Measurements from ENCODE around the gene KLHL21. TPM values are rescaled to one million over a fixed set of nuclear protein-coding genes. Genes with fewer than 3 reads are reported as not detected.

The KLHL21 gene
- total and polyA plus RNA-seq, 10 of the 15 experiments (the other 5 are each of a cell fraction or from before 2014, with no cell fraction given), result 0.76 to 12.2 (median 5.2) TPM

- ChIA-PET SMC1A (ENCODE audit: uncharacterized antibody, unreplicated experiment) (no interaction called here), RAD21 (ENCODE audit: unreplicated experiment) (no interaction called here), CTCF (interaction anchor here (0.6 kb wide), 1 partner anchor 15 kb away, joined by 3 read pairs; the partner anchor contains the start of gene NOL9), POLR2A (no interaction called here)
- TF ChIP-seq SIX5 (IDR thresholded peaks at IDR 0.05; ENCODE audit: low read depth, low read length, severe bottlenecking) (no peak), ZNF207 (IDR thresholded peaks at IDR 0.05; ENCODE audit: borderline replicate concordance) (no peak), RUNX3 (IDR thresholded peaks at IDR 0.05; ENCODE audit: low read length) (no peak), HDGF (IDR thresholded peaks at IDR 0.05) (no peak), CEBPZ (IDR thresholded peaks at IDR 0.05; ENCODE audit: low read depth, low read length) (no peak), NFXL1 (IDR thresholded peaks at IDR 0.05; ENCODE audit: borderline replicate concordance) (no peak), LARP7 (IDR thresholded peaks at IDR 0.05) (no peak), JUND (IDR thresholded peaks at IDR 0.05; ENCODE audit: low read depth, low read length) (no peak), WRNIP1 (IDR thresholded peaks at IDR 0.05; ENCODE audit: borderline replicate concordance, low read depth, low read length) (no peak), HSF1 (IDR thresholded peaks at IDR 0.05; ENCODE audit: low read depth, low read length) (no peak), E2F4 (IDR thresholded peaks at IDR 0.05; ENCODE audit: low read depth, low read length) (no peak), NFIC (IDR thresholded peaks at IDR 0.05; ENCODE audit: low read depth, low read length) (no peak), ATF2 (IDR thresholded peaks at IDR 0.05; ENCODE audit: low read length) (no peak), BRCA1 (IDR thresholded peaks at IDR 0.05; ENCODE audit: low read depth, low read length) (no peak), NFYA (IDR thresholded peaks at IDR 0.05; ENCODE audit: borderline replicate concordance, low read depth, low read length) (no peak), SREBF2 (IDR thresholded peaks at IDR 0.05; ENCODE audit: low read length) (no peak), HDAC6 (IDR thresholded peaks at IDR 0.05; ENCODE audit: unreplicated experiment) (no peak), ZNF622 (IDR thresholded peaks at IDR 0.05) (no peak)
- no TSS peak for BruUV-seq (replicated peaks)
- Histone ChIP-seq H3K27me3 (replicated peaks in 1 of 2; ENCODE audit: control insufficient read depth in 2 of 2, insufficient read depth in 2 of 2, low read length in 1 of 2) (no peaks in the 10 kb centered on the region; a peak in 1 of 4 replicates), H3K9me3 (replicated peaks; ENCODE audit: control insufficient read depth, insufficient read depth, low read length) (no peaks in the 10 kb centered on the region; the same call in 1 of the 3 replicates), H3K9ac (ENCODE audit: control insufficient read depth, insufficient read depth, low read length) (no peak overlapping the region), H3K4me3 (no peak overlapping the region), H4K20me1 (ENCODE audit: control insufficient read depth, insufficient read depth) (no peaks in the 10 kb centered on the region), H3K36me3 (ENCODE audit: control insufficient read depth in 2 of 2, insufficient read depth in 2 of 2, low read length in 1 of 2) (no peaks in the 10 kb centered on the region), H3K4me2 (ENCODE audit: control insufficient read depth, insufficient read depth) (no peak overlapping the region), H2AFZ (ENCODE audit: control insufficient read depth, low read depth, low read length) (no peak overlapping the region), H3K4me1 (ENCODE audit: control insufficient read depth, insufficient read depth, low read length) (no peaks in the 10 kb centered on the region), H3K27ac (ENCODE audit: control insufficient read depth, insufficient read depth) (no peak overlapping the region), H3K79me2 (ENCODE audit: control insufficient read depth, insufficient read depth, low read length) (no peaks in the 10 kb centered on the region)
- intact Hi-C loops (cut with micrococcal nuclease; ENCODE audit: unreplicated experiment) (no loop called here), in situ Hi-C loops (cut with MboI) (no loop called here)
- WGBS (ENCODE audit: insufficient coverage, insufficient replicate concordance, low lambda C conversion rate, missing lambda C conversion rate), result 0% methylated on average over 3 of the region's 3 CpGs
- FAIRE-seq, result no peak
- DNase-seq (ENCODE audit: low read depth, low spot score), result no peak
- ATAC-seq, result no peak
These were observed 32.6 kb downstream of the KLHL21 start for GRCh38 chr1:6570100-6570499.

Measured in GM12878 (cell line).